TTC549 (cell line): ENCODE measurements around the gene NCKAP5.

Source experiments
- FAIRE-seq: peaks from 2 replicates; lab custom pipeline; 2012; peaks lifted over from hg19 to GRCh38; lab: Jason Lieb, UNC

Gene NCKAP5

DNA sequence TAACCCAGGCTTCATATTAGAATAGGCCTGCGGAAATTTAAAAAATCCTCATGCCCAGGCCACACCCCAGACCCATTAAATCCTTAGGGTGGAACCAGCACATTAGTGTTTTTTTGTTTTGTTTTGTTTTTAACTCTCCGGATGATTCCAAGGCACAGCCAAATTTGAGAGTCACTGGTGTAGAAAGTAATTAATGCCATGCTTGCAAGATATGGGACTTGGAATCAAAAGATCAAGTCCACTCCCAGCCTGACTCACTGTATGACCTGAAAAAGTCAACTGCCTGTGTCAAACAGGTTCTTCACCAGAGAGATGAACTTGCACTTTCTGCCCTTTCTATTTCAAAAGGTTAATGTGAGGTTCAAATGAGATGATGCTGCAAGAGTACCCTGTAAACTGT is 588.0 kb downstream of the NCKAP5 start:
- FAIRE-seq: no peak

DNA sequence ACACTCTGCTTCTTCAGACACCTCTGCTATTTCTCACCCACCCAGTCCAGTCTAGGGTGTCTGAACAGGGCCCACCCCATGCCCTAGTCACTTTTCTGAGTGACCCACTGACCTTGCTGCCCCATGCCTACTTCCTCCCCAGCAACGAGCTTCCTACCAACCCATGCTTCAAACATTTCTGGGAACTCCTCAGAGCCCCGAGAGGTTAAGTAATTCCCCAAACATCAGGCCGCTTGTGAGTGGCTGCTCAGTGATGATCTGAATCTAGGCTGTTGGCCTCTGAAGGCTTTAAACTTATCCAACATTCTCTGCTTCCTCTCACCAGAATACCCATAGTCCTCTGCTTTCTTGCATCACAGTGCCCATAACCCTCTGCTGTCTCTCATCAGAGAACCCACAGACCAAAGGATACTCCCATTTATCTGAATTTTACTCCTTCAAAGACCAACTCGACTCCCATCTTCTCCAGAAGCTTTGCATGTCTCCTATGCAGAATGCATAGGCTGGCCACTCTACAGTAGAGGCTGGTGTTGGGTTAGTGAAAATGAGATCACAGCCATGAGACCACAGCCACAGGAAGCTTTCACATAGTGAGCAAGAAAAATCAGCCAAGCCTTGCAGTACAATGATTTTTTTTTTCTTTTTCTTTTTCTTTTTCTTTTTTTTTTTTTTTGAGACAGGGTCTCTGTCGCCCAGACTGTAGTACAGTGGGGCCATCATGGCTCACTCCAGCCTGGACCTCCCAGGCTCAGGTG is 588.7 kb downstream of the NCKAP5 start:
- no peak for FAIRE-seq

DNA sequence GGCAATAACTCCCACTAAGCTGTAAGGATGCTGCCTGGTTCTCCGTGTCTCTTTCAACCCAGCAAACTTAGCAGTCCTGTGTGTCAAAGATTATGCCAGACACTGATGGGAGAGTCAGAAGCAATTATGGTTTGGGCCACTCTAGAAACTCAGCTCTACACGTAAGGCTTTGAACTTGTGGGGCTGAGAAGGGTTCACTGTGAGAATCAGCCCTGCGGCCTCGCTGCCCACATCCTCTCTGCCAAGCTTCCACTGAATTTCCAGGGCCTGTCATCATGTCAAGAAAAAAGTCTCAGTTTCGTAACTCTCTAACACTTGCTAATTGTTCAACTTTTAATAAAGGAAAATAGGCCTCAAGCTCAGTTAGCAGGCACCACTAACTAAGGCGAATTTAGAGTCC is 589.4 kb downstream of the NCKAP5 start:
- FAIRE-seq: no peak

GRCh38 chr2:132977812-132978529 is 590.3 kb downstream of the NCKAP5 start:
- no peak for FAIRE-seq

DNA sequence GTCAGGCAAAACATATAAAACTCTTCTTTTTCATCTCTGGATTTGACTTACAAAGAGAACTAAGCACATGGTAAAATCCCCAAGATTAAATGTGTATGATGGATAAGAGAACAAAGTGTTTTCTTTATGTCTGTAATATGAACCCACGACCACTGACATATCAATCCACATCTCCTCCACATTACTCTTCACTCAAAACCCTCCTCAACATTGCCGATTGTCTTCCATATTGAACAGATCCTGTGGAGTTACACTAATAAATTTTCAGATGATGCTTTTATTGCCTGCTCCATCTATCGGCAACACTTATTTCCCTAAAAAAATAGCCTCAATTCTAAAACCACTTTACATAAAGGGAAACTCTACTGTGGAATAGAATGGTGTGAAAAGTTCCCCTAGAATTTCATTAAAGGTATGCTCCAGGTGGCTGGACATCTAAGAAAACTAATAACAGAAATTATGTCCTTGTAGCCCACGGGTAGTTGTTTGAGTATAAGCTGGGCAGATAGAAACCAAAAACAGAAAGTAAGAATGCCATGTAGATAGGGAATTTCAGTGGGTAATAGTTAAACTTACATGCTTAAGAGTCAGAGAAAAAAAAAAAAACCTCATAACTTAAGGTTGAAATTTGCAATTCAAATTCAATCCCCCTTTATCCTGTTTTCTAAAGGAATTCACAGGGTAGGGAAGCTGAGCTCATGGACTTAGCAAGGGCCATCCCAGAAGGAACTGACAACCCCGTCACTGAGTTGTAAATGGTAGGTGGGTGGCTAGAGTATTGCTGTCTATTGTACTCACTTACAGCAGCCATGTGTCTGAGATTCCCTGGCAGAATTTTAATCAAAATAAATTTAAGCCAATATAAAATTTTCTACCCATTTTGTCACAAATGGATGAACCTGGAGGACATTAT is 592.8 kb downstream of the NCKAP5 start:
- no peak for FAIRE-seq

- FAIRE-seq: no peak
These were observed 593.7 kb downstream of the NCKAP5 start for GRCh38 chr2:132974467-132975095.

DNA sequence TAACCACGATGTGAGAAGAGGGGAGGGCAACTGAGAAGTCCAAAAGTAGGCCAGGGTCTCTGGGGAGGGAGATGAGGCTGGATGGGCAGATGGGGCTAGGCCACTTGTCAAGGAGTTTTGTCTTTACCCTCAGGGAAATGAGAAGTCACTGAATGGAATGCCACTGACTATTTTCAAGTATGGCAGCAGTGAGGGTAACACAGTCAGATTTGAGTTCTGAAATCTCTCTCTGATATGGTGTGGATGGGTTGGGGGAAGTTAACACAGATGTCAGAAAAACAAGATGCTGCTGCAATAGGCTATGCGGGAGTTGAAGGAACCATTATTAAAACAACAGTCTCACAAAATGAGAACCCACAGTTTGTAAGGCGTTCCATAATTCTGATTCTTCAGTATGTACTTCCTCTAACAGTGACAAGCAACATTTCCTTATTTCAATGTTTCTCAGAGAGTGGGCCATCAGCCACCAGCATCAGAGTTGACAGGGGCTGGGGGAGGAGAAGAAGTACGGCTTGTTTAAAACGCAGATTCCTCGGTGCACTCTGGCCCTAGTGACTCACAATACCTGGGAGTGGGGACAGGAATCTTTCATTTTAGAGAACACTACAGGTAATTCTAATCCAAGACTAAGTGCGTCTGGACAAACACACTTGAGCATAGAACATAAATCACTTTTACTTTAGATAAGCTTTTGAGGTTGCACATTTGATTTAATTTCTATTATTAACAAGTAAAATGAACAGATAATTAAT is 596.8 kb downstream of the NCKAP5 start:
- no peak for FAIRE-seq

DNA sequence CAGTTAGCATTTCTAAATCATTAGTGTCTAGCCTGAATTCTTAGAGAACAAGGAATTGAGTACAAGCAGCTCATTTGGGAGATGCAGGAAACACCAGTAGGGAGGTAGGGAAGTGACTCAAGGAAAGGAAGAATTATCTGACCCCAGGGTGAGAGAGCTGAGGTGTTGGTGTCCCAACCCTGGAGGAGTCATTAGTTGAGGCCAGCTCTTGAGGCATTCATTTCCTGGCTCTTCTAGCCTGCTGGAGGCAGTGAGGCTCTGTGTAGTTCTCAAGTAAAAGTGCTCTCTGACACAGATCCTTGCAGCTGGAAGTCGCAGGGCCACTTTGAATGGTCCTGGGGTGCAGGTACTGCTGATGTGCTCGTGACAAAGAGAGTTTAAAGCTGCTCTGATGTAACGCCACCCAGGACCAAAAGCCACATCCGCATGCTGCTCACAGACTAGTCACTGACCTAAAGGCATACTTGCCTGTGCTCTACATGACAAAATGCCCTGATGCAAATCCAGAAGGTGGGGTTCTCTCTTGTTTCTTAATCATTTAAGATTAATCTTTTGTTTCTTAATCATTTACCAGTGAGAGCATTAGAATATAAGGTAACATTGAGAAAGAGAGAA is 598.8 kb downstream of the NCKAP5 start:
- no peak for FAIRE-seq

DNA sequence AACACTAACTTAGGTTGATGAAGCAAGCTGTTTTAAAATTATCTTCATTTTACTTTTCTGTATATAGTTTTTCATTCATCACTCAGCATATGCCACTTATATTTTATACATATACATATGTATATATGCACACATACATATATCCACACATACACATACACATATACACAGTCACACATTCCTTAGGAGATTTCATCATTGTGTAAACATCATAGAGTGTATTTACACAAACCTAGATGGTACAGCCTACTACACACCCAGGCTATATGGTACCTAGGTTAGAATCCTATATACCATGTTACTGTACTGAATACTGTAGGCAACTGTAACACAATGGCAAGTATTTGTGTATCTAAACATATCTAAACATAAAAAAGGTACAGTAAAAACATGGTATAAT is 602.8 kb downstream of the NCKAP5 start:
- FAIRE-seq: no peak

GRCh38 chr2:132963161-132963560 is 605.1 kb downstream of the NCKAP5 start:
- no peak for FAIRE-seq

DNA sequence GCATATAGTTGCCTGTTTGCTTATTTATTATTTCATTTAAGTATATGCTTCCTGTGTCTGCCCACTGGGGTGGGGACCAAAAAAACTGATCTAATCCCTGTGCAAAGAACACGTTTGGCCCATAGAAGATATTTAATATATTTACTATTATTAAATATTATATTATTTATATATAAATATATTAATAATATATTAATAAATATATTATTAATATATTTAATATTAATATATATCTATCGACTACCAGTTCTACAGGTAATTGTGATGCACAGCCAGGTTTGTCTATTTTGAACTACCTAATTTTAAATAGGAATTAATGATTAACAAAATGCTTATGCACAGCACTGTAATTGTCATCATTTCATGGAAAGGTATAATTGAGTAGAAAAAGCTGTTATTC is 609.4 kb downstream of the NCKAP5 start:
- FAIRE-seq: no peak

GRCh38 chr2:132955871-132956615 is 612.2 kb downstream of the NCKAP5 start:
- FAIRE-seq: no peak

- FAIRE-seq: no peak
These were observed 614.5 kb downstream of the NCKAP5 start for GRCh38 chr2:132953771-132954170.

- no peak for FAIRE-seq
These were observed 617.1 kb downstream of the NCKAP5 start for GRCh38 chr2:132951008-132951714.

- no peak for FAIRE-seq
These were observed 619.2 kb downstream of the NCKAP5 start for GRCh38 chr2:132949108-132949507.

- FAIRE-seq: no peak
These were observed 620.1 kb downstream of the NCKAP5 start for GRCh38 chr2:132948211-132948610.

DNA sequence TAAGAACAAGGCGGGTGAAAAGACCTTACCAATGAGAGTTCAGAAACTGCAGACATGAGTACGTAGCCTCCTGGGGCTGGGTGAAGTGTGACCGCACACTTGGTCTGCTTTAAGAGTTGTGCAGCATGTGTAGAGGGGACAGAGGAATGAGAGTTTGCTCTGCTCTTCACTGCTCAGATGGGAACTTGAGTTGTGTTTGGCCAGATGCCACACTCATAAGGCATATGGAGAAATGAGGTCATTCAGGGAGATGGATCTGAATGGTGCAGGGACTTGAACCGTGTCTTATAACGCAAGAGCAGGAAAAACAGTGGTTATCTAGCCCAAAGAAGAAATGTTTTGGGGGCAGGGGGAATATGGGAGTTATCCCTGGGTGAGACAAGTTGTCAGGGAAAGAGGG is 624.4 kb downstream of the NCKAP5 start:
- no peak for FAIRE-seq

- FAIRE-seq: no peak
These were observed 626.8 kb downstream of the NCKAP5 start for GRCh38 chr2:132941296-132942020.

- no peak for FAIRE-seq
These were observed 630.6 kb downstream of the NCKAP5 start for GRCh38 chr2:132937629-132938028.
